Activated naive CD4-positive, alpha-beta T cell treated with Interleukin-2 at 50 U/mL for 16 hours (primary cell): ENCODE measurements around the gene HLF.

ENCODE experiments used
- DNase-seq: peaks from one replicate; pipeline ENCODE4 v3.0.0-alpha.2; 2020

HLF gene

GRCh38 chr17:55258578-55259135 lies 6.1 kb upstream of the HLF start:
- no peak for DNase-seq

DNA sequence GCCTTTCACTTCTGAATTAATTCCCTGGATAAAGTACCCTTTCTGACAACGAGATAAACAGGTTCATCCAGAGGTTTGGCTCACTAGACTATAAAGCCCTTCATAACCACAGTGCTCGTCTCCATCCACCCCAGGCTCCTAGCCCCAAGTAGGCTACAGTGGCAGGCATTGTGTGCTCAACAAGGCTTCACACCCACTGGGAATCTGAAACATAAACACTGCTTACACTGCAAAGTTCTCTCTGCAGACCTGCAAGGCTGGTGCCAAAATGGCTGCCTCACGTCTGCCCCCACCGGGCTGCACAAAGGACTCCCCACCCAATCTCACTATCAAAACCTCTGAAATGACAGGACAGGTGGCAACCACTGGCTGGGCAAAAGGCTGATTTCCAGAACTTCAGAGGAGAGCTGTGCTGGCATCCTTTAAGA lies 5.1 kb upstream of the HLF start:
- DNase-seq, result no peak

- DNase-seq, result no peak
Measured at GRCh38 chr17:55261311-55261710, 3.4 kb upstream of the HLF start.

DNA sequence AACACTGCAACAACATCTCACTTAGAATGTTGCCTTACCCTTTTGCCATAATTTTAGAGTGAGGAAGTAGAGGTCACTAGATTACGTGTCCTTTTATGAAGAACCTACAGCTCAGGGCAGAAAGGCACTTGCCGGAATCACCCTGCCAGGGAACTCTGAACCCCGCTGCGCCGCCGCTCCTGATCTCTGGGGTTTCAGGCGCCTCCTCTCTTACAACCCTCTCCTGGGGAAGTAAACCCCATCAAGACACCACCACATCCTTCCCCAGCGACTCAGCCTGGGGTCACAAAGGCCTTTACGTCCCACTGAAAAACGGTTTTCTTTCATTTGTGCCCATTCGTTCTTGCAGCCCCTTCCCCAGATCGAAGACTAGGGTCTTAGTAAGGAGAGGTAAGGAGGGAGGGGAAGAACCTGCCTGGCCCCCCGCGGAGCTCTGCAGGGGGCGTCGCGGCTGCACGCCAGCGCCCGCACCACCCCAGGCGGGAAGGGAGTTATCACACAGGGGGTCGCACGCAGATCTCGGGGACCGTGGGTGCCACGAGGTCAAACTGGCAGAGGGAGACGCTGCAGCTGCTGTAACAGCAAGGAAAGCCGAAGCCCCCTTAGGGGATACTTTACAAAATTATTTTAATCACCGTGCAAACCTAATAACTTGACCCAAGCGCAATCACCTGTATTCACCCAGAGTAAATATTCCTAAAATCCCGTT lies 1.0 kb upstream of the HLF start:
- no peak for DNase-seq

DNA sequence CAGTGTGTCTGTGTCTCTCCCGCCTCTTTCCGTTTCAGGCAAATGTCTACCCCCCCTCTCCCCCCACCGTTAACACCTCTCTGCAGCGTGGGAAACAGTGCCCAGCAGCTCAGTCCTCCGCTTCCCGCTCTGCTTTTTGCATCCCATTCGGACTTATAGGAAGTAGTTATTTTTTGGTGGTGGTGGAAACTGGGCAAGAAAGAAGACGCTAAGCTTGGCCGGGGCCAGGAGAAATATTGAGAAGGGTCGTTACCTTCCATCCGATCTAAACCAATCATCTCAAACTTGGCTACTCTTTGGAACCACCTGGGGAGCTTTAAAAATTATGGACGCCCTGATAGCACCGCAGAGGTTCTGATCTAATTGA lies 499 bp upstream of the HLF start:
- DNase-seq, result no peak

- DNase-seq, result peak; percentile 33
Measured at GRCh38 chr17:55265311-55266021, 706 bp downstream of the HLF start.

DNA sequence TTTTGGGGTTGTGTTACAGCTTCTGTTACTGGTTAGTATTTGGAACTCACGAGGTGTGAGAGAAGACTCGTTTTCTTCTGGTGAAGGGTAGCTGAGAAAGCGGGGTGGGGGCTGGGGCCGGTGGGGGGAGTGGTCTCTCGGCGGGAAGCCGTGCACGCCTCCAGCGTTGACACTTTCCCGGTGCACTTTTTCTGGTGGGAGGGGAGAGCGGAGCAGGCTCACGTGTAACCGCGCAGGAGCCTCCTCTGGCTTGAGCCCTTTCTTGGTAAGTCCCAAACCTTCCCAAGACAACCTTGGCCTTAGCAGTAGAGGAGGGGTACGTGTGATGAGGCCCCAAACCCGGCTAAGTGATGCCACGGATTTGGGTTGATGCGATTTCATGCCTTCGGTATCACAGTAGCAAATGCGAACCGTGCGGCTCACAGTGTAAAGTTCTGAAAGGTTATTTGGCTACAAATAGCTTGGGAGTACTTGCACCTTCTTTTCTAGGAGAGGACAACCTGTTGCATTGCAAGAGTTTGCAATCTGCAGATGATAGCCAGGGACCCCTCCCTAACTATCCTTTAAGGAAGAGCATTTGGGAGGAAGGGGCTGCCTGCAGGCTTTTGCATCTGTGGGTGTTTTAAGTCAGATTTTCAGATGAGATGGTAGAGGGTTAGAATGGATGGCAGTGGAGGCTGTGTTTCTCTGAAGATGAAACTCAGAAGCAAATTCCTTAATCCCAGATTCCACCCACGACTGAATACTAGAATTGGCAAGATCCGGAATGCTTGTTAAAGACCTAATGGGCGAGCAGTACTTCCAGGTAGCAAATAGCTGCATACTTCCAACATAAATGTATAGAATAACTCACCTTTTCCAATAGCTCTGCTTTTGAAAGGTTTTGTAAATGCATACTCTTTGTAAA lies 1.5 kb downstream of the HLF start:
- DNase-seq, result no peak

DNA sequence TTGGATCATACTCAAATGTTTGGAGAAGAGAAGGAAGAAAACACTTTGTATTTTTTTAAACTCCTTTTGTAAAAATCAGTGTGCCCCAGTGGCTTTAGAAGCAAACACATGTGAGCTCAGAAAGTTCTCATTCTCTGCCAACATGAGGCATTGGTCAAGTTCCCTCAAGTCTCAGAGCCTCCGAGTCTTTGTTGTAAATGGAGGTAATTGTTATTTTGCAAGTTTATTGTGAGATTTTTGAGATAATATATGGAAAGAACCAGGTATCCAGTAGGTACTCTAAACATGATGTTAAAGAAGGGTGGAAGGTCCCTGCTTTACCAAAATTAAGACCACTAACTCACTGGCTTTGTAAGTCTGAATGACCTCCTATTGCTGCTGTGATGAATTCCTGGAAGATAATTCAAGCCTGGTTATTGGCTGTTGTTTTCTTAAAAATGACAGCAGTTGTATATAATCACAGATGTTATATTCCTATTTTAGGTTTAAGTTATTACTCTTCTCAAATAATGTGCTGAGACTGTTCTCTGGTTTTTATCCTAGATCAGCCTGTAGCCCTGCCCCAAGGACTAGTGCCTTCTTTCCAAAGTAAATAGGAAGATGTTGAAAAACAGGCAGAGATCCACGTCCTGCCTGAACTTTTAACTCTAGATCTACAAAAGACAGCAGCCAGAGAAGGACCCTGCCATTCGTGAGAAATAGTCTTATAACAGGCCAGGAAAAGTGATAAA lies 2.4 kb downstream of the HLF start:
- DNase-seq, result no peak

DNA sequence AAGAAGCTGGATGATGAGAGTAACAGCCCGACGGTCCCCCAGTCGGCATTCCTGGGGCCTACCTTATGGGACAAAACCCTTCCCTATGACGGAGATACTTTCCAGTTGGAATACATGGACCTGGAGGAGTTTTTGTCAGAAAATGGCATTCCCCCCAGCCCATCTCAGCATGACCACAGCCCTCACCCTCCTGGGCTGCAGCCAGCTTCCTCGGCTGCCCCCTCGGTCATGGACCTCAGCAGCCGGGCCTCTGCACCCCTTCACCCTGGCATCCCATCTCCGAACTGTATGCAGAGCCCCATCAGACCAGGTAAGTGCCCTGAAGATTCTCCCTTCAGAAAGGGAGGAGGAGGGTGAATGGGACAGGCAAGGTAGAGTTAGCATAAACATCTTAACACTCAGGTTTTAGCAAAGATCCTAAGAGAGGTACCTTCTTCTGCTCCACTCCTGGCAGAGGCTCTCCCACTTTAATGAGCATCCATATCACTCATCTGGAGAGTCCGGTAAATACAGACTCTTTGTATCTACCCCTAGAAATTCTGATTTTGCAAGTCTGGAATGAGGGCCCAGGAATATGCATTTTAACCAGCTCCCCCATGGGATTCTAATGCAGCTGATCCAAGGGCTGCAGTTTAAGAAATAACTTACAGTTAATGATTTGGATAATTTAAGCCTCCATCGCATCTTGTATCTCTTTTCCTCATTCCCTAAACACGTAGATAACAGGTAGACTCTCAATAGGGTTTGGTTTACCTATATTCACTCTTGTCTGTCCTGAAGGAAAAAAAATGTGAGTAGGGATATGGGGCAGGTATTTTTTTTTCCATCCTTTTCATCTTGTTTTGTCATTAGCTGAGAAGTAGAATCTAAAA lies 3.3 kb downstream of the HLF start:
- no peak for DNase-seq

DNA sequence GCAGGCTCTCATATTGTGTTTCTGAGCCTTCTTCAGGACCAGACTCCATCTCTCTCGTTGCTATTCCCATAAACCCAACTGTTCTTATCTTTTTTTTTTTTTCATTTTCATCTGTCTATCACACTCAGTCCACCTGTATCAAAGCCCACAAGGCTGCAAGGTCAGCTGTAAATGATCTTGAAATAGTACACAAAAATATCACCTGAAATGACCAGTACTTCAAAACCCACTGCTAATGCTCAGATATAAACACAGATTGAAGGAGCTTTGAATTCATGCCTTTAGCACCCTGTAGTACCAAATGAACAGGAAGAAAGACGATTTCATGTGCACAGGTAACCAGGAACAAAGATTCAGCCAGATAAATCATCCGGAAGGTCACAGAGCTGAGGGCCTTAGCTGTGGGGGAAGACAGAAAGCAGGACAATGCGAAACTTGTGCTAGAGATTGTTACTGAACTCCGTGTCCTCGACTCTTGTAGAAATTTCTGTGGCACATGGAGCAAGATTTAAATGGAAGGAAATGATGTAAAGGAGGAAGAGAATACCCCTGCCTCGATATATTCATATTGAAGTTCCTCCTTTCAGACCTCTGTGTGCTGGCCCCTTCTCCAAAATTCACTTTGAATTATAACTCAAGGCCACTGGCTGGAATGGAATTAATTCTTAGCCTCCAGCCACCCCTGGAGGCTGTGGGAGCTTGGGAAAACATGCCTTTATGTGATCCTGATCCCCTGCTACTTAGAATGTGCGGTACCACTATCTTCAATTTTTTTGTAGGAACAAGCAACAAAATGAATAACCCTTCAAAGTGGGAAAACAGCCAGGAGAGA lies 4.1 kb downstream of the HLF start:
- DNase-seq, result no peak

DNA sequence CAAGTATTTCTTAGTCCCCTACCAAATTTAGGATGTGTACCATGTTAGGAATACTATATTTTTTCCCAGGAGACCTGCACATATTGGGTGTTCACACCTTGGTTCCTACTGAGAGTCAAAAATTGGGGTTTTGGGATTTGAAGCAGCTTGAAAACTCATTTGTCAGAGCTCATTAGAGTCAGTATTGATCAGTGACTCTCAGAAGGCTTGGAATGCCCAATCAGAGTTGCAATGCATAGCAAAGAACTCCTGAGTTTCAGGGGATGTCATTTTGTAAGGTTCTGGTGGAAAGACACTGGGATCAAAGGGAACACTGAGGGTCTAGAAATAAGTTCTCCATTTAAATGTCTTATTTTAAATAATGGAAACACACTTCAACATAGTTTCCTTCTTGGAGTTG lies 5.1 kb downstream of the HLF start:
- no peak for DNase-seq

GRCh38 chr17:55271223-55271571 lies 6.4 kb downstream of the HLF start:
- DNase-seq, result no peak

- DNase-seq, result no peak
Measured at GRCh38 chr17:55271958-55272710, 7.4 kb downstream of the HLF start.

- DNase-seq, result no peak
Measured at GRCh38 chr17:55272711-55273578, 8.2 kb downstream of the HLF start.

- no peak for DNase-seq
Measured at GRCh38 chr17:55273579-55274354, 9.0 kb downstream of the HLF start.

DNA sequence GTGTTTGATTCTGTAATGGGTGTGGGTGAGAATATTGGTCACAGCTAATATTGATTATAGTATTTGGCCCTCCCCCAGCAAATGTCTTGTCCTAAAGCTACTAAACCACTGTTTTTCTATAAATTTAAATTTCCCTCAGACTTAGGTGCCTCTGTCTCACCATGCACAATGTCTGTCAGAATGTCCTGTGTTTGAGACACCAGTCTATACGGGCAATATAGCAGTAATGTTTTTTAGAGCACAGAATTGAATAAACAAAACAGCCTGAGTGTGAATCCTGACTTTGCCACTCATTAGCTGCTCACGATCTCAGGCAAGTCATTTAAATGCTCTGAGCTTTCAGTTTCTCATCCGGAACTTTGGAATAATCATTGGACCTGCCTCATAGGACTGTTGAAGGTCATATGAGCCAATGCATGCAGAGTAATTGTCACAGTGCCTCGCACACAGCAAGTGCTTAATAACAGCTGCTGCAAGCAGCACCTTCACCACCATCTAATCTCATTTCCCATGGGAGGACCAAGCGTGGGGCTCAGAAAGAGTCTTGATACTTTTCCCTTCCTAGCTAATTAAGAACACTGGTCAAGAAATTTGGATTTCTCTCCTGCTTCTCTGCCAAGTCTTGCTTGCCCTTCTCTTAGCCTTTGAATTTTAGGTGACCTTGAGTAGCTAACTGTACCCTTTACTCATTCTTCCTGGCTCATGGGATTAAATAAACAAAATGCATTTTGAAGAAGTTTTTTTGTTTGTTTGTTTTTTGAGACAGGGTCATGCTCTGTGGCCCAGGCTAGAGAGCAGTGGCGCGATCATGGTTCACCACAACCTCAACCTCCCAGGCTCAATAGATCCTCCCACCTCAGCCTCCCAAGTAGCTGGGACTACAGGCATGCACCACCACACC lies 9.8 kb downstream of the HLF start:
- no peak for DNase-seq
